ENCODE results near the gene ORAI1. TPM values are rescaled to one million over a fixed set of nuclear protein-coding genes. Genes with fewer than 3 reads are reported as not detected.
"Not testable (repeated sequence)": the region's sequence is repeated elsewhere in the genome, so short reads cannot be mapped to it uniquely, and the experiment has no call there.

The ORAI1 gene
- total RNA-seq, 1 donor from 2014 or later, result 7.5 TPM

GRCh38 chr12:121648458-121649028, 22.2 kb downstream of the ORAI1 start:
- DNase-seq (ENCODE audit: low read depth in 2 of 2), result no peak

- DNase-seq (ENCODE audit: low read depth in 2 of 2), result no peak
Observed at GRCh38 chr12:121649322-121649721, 23.0 kb downstream of the ORAI1 start.

GRCh38 chr12:121649819-121650353, 23.6 kb downstream of the ORAI1 start:
- DNase-seq (ENCODE audit: low read depth in 2 of 2), result no peak

- no peak for DNase-seq (ENCODE audit: low read depth in 2 of 2)
Observed at GRCh38 chr12:121651320-121651719, 25.0 kb downstream of the ORAI1 start.

GRCh38 chr12:121652767-121653497, 26.6 kb downstream of the ORAI1 start:
- no peak for DNase-seq (ENCODE audit: low read depth in 2 of 2)

GRCh38 chr12:121653999-121654398, 27.7 kb downstream of the ORAI1 start:
- no peak for DNase-seq (ENCODE audit: low read depth in 2 of 2)

- DNase-seq (ENCODE audit: low read depth in 2 of 2), result no peak
Observed at GRCh38 chr12:121656122-121656521, 29.8 kb downstream of the ORAI1 start.

GRCh38 chr12:121657305-121658008, 31.1 kb downstream of the ORAI1 start:
- DNase-seq (ENCODE audit: low read depth in 2 of 2), result no peak

GRCh38 chr12:121661353-121662105, 35.2 kb downstream of the ORAI1 start:
- not testable (repeated sequence) for DNase-seq (ENCODE audit: low read depth in 2 of 2)

- DNase-seq (ENCODE audit: low read depth in 2 of 2), result no peak
Observed at GRCh38 chr12:121663610-121663929, 37.2 kb downstream of the ORAI1 start.

GRCh38 chr12:121666829-121667228, 40.5 kb downstream of the ORAI1 start:
- not testable (repeated sequence) for DNase-seq (ENCODE audit: low read depth in 2 of 2)

- DNase-seq (ENCODE audit: low read depth in 2 of 2), result peak; percentile 59 to 68
Observed at GRCh38 chr12:121668750-121669520, 42.6 kb downstream of the ORAI1 start.

GRCh38 chr12:121669521-121669900, 43.2 kb downstream of the ORAI1 start, which contains the start of gene MORN3:
Gene MORN3 (minus strand): TSS chr12:121669654. CDS start chr12:121669483, 171 bp downstream.
- no peak for DNase-seq (ENCODE audit: low read depth in 2 of 2)

GRCh38 chr12:121673013-121673511, 46.7 kb downstream of the ORAI1 start:
- DNase-seq (ENCODE audit: low read depth in 2 of 2), result peak in 1 of 2 donors; percentile 32

GRCh38 chr12:121676190-121676589, 49.9 kb downstream of the ORAI1 start:
- no peak for DNase-seq (ENCODE audit: low read depth in 2 of 2)

- DNase-seq (ENCODE audit: low read depth in 2 of 2), result no peak
Observed at GRCh38 chr12:121678305-121678704, 52.0 kb downstream of the ORAI1 start.

- no peak for DNase-seq (ENCODE audit: low read depth in 2 of 2)
Observed at GRCh38 chr12:121678716-121679300, 52.5 kb downstream of the ORAI1 start.

GRCh38 chr12:121679661-121680197, 53.4 kb downstream of the ORAI1 start:
- DNase-seq (ENCODE audit: low read depth in 2 of 2), result not testable (repeated sequence)

GRCh38 chr12:121688966-121689365, 62.6 kb downstream of the ORAI1 start:
- DNase-seq (ENCODE audit: low read depth in 2 of 2), result no peak

GRCh38 chr12:121689430-121689829, 63.1 kb downstream of the ORAI1 start:
- DNase-seq (ENCODE audit: low read depth in 2 of 2), result no peak

Measured in lung microvascular endothelial cell (primary cell).